Measurements from ENCODE around the gene TRIM26. TPM values are rescaled to one million over a fixed set of nuclear protein-coding genes. Genes with fewer than 3 reads are reported as not detected.
"Not testable (repeated sequence)": the region's sequence is repeated elsewhere in the genome, so short reads cannot be mapped to it uniquely, and the experiment has no call there.

TRIM26 gene
- total RNA-seq, 1 experiment from 2014 or later: 36.3 TPM

DNA sequence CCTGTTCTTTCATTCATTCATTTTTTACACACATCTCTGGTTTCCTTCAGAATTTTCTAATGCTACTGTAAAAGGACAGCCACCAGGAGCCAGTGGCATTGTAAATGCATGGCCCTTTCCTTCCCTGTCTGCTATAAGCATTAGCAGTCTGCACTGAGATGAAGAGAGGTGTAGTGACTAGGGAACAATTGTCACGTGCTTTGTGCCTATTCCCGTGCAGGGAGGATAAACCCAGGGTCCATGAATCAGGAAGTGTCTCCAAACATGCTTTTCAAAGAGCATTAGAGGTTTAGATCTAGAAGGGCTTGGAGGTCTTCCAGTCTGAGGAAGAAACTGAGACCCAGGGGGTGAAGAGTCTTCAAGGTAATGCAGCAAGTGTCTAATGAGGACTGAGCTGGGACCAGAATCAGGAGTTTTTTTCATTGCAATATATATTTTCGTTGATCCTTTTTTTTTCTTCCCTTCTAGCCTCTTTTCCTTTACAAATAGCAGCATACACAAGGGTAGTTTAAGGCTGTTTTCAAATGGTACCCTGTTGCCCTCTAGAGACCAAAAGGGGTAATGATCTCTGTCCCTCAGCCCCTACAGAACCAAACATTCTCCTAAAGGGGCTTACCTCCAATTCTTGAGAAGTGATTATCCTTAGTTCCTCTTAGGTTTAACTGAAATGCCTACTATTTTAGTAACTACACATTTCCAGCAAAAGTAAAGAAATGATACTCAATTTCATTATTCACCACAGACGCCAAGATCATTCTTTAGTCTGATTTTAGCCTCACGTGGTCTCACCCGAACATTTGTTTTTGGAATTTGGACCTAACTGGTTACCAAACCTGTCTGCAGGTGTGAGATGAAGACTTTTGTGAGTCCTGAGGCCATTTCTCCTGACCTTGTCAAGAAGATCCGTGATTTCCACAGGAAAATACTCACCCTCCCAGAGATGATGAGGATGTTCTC is 43.3 kb downstream of the TRIM26 start:
- Histone ChIP-seq H3K36me3 (no peaks in the 10 kb centered on the region), H3K4me3 (no peak overlapping the region), H3K27ac (no peak overlapping the region), H3K4me1 (no peaks in the 10 kb centered on the region), H3K9me3 (replicated peaks) (no peaks in the 10 kb centered on the region), H3K27me3 (no peaks in the 10 kb centered on the region)
- peak in 1 of 2 experiments; percentile 76 for DNase-seq

GRCh38 chr6:30168741-30169140 is 44.5 kb downstream of the TRIM26 start:
- no peaks in the 10 kb centered on the region for H3K36me3 ChIP-seq

GRCh38 chr6:30167101-30167500 is 46.1 kb downstream of the TRIM26 start:
- no peaks in the 10 kb centered on the region for H3K27me3 ChIP-seq
- no peaks in the 10 kb centered on the region for H3K4me1 ChIP-seq
- no peak overlapping the region for H3K27ac ChIP-seq
- no peaks in the 10 kb centered on the region for H3K9me3 ChIP-seq (replicated peaks)
- no peak for DNase-seq
- H3K36me3 ChIP-seq: no peaks in the 10 kb centered on the region
- no peak overlapping the region for H3K4me3 ChIP-seq

More at GRCh38 chr6:30168741-30169140, 44.5 kb downstream of the TRIM26 start:
- Histone ChIP-seq H3K9me3 (replicated peaks) (no peaks in the 10 kb centered on the region), H3K27me3 (no peaks in the 10 kb centered on the region), H3K27ac (no peak overlapping the region), H3K4me1 (no peaks in the 10 kb centered on the region), H3K4me3 (no peak overlapping the region)
- DNase-seq: no peak

DNA sequence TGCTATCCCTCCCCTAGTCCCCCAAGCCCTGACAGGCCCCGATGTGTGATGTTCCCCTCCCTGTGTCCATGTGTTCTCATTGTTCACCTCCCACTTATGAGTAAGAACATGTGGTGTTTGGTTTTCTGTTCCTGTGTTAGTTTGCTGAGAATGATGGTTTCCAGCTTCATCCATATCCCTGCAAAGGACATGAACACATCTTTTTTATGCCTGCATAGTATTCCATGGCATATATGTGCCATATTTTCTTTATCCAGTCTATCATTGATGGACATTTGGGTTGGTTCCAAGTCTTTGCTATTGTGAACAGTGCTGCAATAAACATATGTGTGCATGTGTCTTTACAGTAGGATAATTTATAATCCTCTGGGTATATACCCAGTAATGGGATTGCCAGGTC is 48.0 kb downstream of the TRIM26 start:
- not testable (repeated sequence) for H3K27me3 ChIP-seq; H3K9me3 ChIP-seq (replicated peaks); H3K27ac ChIP-seq; DNase-seq; H3K4me3 ChIP-seq; H3K36me3 ChIP-seq; H3K4me1 ChIP-seq

GRCh38 chr6:30164714-30165113 is 48.5 kb downstream of the TRIM26 start:
- H3K4me3 ChIP-seq: no peak overlapping the region
- DNase-seq: no peak
- H3K9me3 ChIP-seq (replicated peaks): no peaks in the 10 kb centered on the region
- H3K36me3 ChIP-seq: no peaks in the 10 kb centered on the region
- H3K27me3 ChIP-seq: no peaks in the 10 kb centered on the region
- H3K4me1 ChIP-seq: no peaks in the 10 kb centered on the region
- H3K27ac ChIP-seq: no peak overlapping the region

DNA sequence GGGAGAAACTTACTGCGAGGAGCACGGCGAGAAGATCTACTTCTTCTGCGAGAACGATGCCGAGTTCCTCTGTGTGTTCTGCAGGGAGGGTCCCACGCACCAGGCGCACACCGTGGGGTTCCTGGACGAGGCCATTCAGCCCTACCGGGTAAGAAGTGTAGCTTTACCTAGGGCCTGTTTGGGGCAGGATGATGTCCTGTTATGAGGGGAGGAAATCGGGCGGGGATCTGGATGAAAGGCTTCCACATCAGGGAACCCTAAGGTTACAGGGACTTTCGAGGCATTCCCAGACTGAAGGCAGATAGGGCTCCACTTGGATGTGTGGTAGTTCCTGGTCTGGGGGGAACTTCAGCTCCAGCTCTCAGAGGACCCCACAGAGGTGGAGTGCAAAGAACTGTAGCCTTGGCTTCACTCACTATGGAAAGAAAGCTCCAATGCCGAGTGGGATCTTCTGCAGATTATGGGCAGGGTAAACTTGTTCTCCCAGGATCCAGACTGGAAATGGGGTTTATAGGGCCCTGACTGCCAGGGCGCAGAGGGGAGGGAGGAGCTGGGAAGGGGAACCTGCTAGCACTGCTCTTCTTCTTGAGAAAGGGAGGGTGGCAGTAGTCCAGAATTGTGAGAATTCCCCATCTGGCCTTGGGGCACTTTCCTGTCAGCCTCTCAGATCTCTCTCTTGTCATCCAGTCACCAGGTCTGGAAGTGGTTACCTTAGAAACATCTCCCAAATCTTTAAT is 49.1 kb downstream of the TRIM26 start:
- H3K4me1 ChIP-seq: no peaks in the 10 kb centered on the region
- H3K27me3 ChIP-seq: no peaks in the 10 kb centered on the region
- no peaks in the 10 kb centered on the region for H3K36me3 ChIP-seq
- no peaks in the 10 kb centered on the region for H3K9me3 ChIP-seq (replicated peaks)
- H3K27ac ChIP-seq: no peak overlapping the region
- no peak overlapping the region for H3K4me3 ChIP-seq
- no peak for DNase-seq

DNA sequence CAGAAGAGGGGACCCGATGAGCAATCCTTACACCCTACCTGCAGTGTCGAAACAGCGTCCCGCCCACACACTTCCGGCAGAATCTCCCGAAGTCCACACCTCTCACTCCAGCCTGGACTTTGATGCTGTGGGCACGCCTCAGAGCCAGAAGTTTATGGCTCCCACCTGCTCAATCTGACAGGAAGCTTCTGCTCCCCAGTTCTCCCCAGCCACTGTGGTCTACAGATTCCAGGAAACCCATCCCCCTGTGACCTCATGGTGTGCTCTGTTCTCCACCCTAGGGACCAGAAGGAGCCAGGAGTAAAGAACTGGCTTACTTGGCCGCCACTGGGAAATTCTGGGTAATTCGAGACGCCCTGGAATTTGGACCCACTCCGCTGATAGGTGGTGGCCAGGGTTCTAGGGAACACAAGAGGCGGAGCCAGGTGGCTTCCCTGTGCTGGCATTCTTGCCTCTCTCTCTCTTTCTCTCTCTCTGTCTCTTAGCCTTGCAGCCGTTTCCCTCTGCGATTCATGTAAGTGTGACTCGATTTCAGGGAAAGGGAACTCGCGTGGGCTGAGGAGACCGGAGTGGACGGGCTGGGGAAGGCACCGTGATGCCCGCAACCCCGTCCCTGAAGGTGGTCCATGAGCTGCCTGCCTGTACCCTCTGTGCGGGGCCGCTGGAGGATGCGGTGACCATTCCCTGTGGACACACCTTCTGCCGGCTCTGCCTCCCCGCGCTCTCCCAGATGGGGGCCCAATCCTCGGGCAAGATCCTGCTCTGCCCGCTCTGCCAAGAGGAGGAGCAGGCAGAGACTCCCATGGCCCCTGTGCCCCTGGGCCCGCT is 49.9 kb downstream of the TRIM26 start, which contains the start of gene TRIM15:
Gene TRIM15 (plus strand): TSS at position 457 of the 828 bp plus-strand sequence. CDS start 139 bp downstream, at position 596.
- Histone ChIP-seq H3K36me3 (no peaks in the 10 kb centered on the region), H3K27ac (no peak within 1 kb of the TSS), H3K4me1 (no peaks in the 10 kb centered on the region), H3K27me3 (no peaks in the 10 kb centered on the region), H3K9me3 (replicated peaks) (no peaks in the 10 kb centered on the region), H3K4me3 (no peak within 1 kb of the TSS)
- DNase-seq: peak in 1 of 2 experiments; percentile 24

GRCh38 chr6:30162265-30163089 is 50.7 kb downstream of the TRIM26 start:
- H3K4me1 ChIP-seq: no peaks in the 10 kb centered on the region
- H3K27ac ChIP-seq: no peak overlapping the region
- DNase-seq: no peak
- H3K27me3 ChIP-seq: no peaks in the 10 kb centered on the region
- H3K4me3 ChIP-seq: no peak overlapping the region
- H3K9me3 ChIP-seq (replicated peaks): no peaks in the 10 kb centered on the region
- H3K36me3 ChIP-seq: no peaks in the 10 kb centered on the region

DNA sequence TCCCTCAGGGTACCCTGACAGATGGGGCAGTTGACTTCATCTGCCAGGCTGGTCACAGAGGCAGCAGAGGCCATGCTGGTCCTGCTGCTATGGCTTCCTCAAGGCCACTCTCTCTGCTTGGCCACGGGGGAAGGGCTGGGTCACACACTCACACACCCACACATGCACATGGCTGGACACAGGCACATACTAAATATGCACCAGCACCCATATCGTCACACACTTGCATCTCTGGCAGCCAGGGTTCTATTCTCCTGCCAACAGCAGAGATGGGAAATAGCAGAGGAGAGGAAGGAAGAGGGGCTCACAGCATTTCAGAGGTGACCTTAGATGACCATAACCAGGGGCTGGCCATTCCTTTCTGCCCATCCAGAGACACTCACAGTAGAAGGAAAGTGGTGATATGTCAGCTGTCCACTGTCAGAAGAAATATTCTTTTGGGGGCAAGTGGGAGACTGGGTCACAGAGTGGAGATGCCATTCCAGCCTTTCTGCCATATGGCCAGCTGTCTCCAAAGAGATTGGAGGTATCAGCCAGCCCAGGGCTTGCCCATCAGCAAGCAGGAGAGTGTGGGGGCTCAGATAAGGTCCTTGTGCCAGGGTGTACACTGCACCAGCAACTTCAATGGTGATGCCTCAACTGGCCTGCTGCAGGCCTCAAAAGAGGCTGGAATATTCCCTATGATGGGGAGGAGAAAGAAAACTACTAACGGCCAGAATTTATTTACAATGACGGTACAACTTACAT is 52.2 kb downstream of the TRIM26 start, which contains the start of gene TRIM10:
Gene TRIM10 (minus strand): TSS at position 427 of the 747 bp plus-strand sequence. CDS start 353 bp downstream, at position 74.
- Histone ChIP-seq H3K4me1 (no peaks in the 10 kb centered on the region), H3K4me3 (no peak within 1 kb of the TSS), H3K9me3 (replicated peaks) (no peaks in the 10 kb centered on the region), H3K27me3 (no peaks in the 10 kb centered on the region), H3K36me3 (no peaks in the 10 kb centered on the region), H3K27ac (no peak within 1 kb of the TSS)
- DNase-seq: no peak

- H3K4me1 ChIP-seq: peaks cover 2% of the 10 kb centered on the region
- H3K9me3 ChIP-seq (replicated peaks): no peaks in the 10 kb centered on the region
- H3K27me3 ChIP-seq: no peaks in the 10 kb centered on the region
- H3K4me3 ChIP-seq: no peak overlapping the region
- no peak for DNase-seq
- H3K27ac ChIP-seq: no peak overlapping the region
- no peaks in the 10 kb centered on the region for H3K36me3 ChIP-seq
These were observed 53.0 kb downstream of the TRIM26 start for GRCh38 chr6:30160008-30160784.

DNA sequence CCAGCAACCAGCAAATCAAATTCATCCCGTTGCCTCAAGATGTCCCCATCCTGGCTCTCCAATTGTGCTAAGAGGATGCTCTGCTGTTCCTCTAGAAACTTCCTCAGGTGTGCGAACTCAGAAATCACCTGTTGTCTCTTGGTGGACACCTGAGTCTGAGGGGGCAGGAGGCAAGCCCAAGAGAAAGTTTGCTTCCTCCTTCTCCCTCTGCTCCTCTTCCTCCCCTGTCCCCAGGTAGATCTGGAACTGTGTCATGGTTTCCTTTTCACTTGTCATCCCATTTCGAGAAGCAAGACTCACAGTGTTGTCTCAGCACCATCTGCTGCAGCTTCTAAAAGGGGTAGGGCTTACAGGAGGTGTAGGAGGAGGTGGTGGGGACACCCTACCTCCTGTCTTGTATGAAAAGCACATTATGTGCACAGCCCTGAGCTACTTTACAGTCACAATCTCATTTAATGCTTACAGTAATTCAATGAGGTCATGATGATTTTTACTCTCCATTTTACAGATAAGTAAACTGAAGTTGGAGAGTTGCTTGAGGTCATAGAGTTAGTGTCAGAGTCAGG is 54.6 kb downstream of the TRIM26 start:
- Histone ChIP-seq H3K4me1 (peaks cover 13% of the 10 kb centered on the region), H3K27me3 (no peaks in the 10 kb centered on the region), H3K9me3 (replicated peaks) (no peaks in the 10 kb centered on the region), H3K27ac (no peak overlapping the region), H3K36me3 (no peaks in the 10 kb centered on the region), H3K4me3 (no peak overlapping the region)
- DNase-seq: no peak

DNA sequence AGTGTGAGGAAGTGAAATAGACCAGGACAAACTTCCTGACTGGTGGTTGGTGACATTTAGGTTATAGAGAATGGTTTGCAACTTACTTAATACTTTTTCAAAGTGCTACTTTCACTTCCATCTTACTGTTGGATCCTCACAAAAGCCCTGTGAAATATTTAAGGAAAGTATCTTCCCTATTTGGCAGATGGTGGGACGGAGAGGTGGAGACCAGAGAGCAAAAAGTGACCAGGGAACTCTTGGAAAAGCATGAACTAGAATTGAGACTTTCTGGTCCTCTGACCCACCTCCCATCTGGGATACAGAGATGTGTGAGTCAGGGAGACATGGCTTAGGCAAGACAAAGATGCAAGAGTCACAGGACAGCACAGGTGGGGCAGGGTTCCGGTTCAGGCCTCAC is 55.2 kb downstream of the TRIM26 start:
- no peak for DNase-seq
- Histone ChIP-seq H3K9me3 (replicated peaks) (no peaks in the 10 kb centered on the region), H3K4me1 (peaks cover 13% of the 10 kb centered on the region), H3K27me3 (no peaks in the 10 kb centered on the region), H3K36me3 (no peaks in the 10 kb centered on the region), H3K4me3 (no peak overlapping the region), H3K27ac (no peak overlapping the region)
